ENCODE data around the gene SYS1.
A peak's percentile ranks its signal among the peaks of the same experiment; 100 is the strongest.

Gene SYS1

GRCh38 chr20:45362804-45363610 lies at the start of gene SYS1:
TSS of gene SYS1 (plus strand) at chr20:45363156. CDS start at chr20:45363532, 376 bp downstream.
- peak; percentile 89 for ATAC-seq
- DNase-seq = peak; percentile 99

GRCh38 chr20:45313943-45314342 lies 49.0 kb upstream of the SYS1 start:
- DNase-seq = no peak
- no peak for ATAC-seq

GRCh38 chr20:45315672-45316071 lies 47.3 kb upstream of the SYS1 start:
- ATAC-seq = no peak

GRCh38 chr20:45316150-45317080 lies 46.5 kb upstream of the SYS1 start:
- ATAC-seq (no peak), DNase-seq (no peak)

More at GRCh38 chr20:45315672-45316071, 47.3 kb upstream of the SYS1 start:
- no peak for DNase-seq

GRCh38 chr20:45317826-45318225 lies 45.1 kb upstream of the SYS1 start:
- ATAC-seq (no peak), DNase-seq (no peak)

- DNase-seq (peak; percentile 32), ATAC-seq (peak; percentile 14)
Measured at GRCh38 chr20:45318386-45318939, 44.5 kb upstream of the SYS1 start.

- DNase-seq = no peak
- no peak for ATAC-seq
Measured at GRCh38 chr20:45318948-45319347, 44.0 kb upstream of the SYS1 start.

GRCh38 chr20:45320948-45321595 lies 41.9 kb upstream of the SYS1 start:
- ATAC-seq (peak; percentile 63), DNase-seq (no peak)

GRCh38 chr20:45322952-45323383 lies 40.0 kb upstream of the SYS1 start:
- DNase-seq = no peak
- ATAC-seq = no peak

- DNase-seq = no peak
- ATAC-seq = no peak
Measured at GRCh38 chr20:45323731-45324130, 39.2 kb upstream of the SYS1 start.

GRCh38 chr20:45325371-45325770 lies 37.6 kb upstream of the SYS1 start:
- ATAC-seq (no peak), DNase-seq (no peak)

- DNase-seq (no peak), ATAC-seq (no peak)
Measured at GRCh38 chr20:45328451-45328850, 34.5 kb upstream of the SYS1 start.

GRCh38 chr20:45329497-45330319 lies 33.2 kb upstream of the SYS1 start:
- no peak for ATAC-seq
- DNase-seq = no peak

GRCh38 chr20:45330476-45330875 lies 32.5 kb upstream of the SYS1 start:
- DNase-seq (no peak), ATAC-seq (no peak)

GRCh38 chr20:45336530-45337366 lies 26.2 kb upstream of the SYS1 start:
- no peak for DNase-seq

GRCh38 chr20:45337367-45338120 lies 25.4 kb upstream of the SYS1 start:
- no peak for DNase-seq
- no peak for ATAC-seq

More at GRCh38 chr20:45336530-45337366, 26.2 kb upstream of the SYS1 start:
- ATAC-seq = no peak

GRCh38 chr20:45338121-45339030 lies 24.6 kb upstream of the SYS1 start:
- ATAC-seq (no peak), DNase-seq (no peak)

GRCh38 chr20:45339084-45339483 lies 23.9 kb upstream of the SYS1 start:
- ATAC-seq = no peak
- no peak for DNase-seq
